D721Med (cell line): ENCODE results near the gene OR4N5.

Experiments
- DNase-seq: peaks from one replicate; pipeline ENCODE4 v3.0.0; 2011; ENCODE audit warnings: low spot score; ENCODE audit not compliant: insufficient read length
- FAIRE-seq: peaks from 2 replicates; lab custom pipeline; 2011; peaks lifted over from hg19 to GRCh38; lab: Jason Lieb, UNC
- TF ChIP-seq, protein P1 (sequence below): IDR thresholded peaks from 2 replicates; pipeline ENCODE4 v1.5.1; 2012; ENCODE audit warnings: mild to moderate bottlenecking, control low read depth; ENCODE audit not compliant: insufficient read depth; ENCODE audit errors: missing control alignments

OR4N5 gene

DNA sequence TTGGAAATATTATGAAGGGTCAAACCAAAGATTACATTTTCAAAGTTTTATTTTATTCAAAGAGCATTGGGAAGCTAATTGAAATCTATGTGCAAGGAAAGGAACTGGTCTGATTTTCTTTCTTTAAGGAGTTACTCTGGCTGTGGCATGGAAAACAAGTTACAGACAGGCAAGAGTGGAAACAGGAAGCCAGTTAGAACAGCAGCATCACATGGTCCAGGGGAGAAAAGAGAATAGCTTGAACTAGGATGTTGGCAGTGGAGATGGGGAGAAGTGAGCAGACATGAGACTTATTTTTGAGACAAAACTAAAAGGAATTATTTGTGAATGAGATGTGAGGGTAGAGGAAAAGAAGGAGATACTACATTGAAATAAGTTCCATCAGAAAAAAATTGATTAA, 55.5 kb downstream of the OR4N5 start:
- FAIRE-seq (no peak), DNase-seq (no peak)
- TF ChIP-seq, protein P1, sequence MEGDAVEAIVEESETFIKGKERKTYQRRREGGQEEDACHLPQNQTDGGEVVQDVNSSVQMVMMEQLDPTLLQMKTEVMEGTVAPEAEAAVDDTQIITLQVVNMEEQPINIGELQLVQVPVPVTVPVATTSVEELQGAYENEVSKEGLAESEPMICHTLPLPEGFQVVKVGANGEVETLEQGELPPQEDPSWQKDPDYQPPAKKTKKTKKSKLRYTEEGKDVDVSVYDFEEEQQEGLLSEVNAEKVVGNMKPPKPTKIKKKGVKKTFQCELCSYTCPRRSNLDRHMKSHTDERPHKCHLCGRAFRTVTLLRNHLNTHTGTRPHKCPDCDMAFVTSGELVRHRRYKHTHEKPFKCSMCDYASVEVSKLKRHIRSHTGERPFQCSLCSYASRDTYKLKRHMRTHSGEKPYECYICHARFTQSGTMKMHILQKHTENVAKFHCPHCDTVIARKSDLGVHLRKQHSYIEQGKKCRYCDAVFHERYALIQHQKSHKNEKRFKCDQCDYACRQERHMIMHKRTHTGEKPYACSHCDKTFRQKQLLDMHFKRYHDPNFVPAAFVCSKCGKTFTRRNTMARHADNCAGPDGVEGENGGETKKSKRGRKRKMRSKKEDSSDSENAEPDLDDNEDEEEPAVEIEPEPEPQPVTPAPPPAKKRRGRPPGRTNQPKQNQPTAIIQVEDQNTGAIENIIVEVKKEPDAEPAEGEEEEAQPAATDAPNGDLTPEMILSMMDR = no peak
